Mononuclear cell (primary cell): ENCODE data around the gene KCNJ15. TPM values are rescaled to one million over a fixed set of nuclear protein-coding genes. Genes with fewer than 3 reads are reported as not detected.
"Not testable (repeated sequence)": the region's sequence is repeated elsewhere in the genome, so short reads cannot be mapped to it uniquely, and the experiment has no call there.

Experiments
- H3K27me3 ChIP-seq: 2 replicates; pipeline ENCODE4 v1.6.0; 2011; ENCODE audit warnings: low read length, control low read depth; ENCODE audit not compliant: insufficient read depth
- H3K4me1 ChIP-seq: 2 replicates; pipeline ENCODE4 v1.5.1; 2011; ENCODE audit warnings: mild to moderate bottlenecking, low read length, control low read depth; ENCODE audit not compliant: insufficient read depth
- H3K4me3 ChIP-seq: 2 replicates; pipeline ENCODE4 v1.5.1; 2011; ENCODE audit warnings: mild to moderate bottlenecking, low read length, moderate library complexity
- H3K9me3 ChIP-seq: 2 replicates; pipeline ENCODE4 v1.5.1; 2011; ENCODE audit warnings: low read depth, mild to moderate bottlenecking, control low read depth, low read length
- total RNA-seq: library from RNA; depleted of rRNA; stranded (reverse); fragments of >200 nt; gene quantifications from one replicate; pipeline ENCODE4 v1.2.3, GENCODE V29; 2012

The KCNJ15 gene
- total RNA-seq, 1 donor = 0.42 TPM

GRCh38 chr21:38236232-38236631 lies 20.6 kb upstream of the KCNJ15 start:
- H3K4me1 ChIP-seq = peaks cover 9% of the 10 kb centered on the region
- no peaks in the 10 kb centered on the region for H3K27me3 ChIP-seq
- H3K9me3 ChIP-seq = peaks cover 11% of the 10 kb centered on the region
- H3K4me3 ChIP-seq = no peak overlapping the region

GRCh38 chr21:38239672-38240071 lies 17.1 kb upstream of the KCNJ15 start:
- Histone ChIP-seq H3K4me3 (no peak overlapping the region), H3K27me3 (no peaks in the 10 kb centered on the region), H3K9me3 (no peaks in the 10 kb centered on the region), H3K4me1 (peaks cover 15% of the 10 kb centered on the region)

- H3K4me3 ChIP-seq = no peak overlapping the region
- H3K4me1 ChIP-seq = peaks cover 20% of the 10 kb centered on the region
- H3K27me3 ChIP-seq = no peaks in the 10 kb centered on the region
- H3K9me3 ChIP-seq = no peaks in the 10 kb centered on the region
Observed at GRCh38 chr21:38240129-38240528, 16.7 kb upstream of the KCNJ15 start.

- no peaks in the 10 kb centered on the region for H3K27me3 ChIP-seq
- peaks cover 30% of the 10 kb centered on the region for H3K4me1 ChIP-seq
- H3K9me3 ChIP-seq = no peaks in the 10 kb centered on the region
- H3K4me3 ChIP-seq = no peak overlapping the region
Observed at GRCh38 chr21:38241029-38241740, 15.6 kb upstream of the KCNJ15 start.

- Histone ChIP-seq H3K27me3 (no peaks in the 10 kb centered on the region), H3K4me1 (peaks cover 35% of the 10 kb centered on the region), H3K4me3 (no peak overlapping the region), H3K9me3 (no peaks in the 10 kb centered on the region)
Observed at GRCh38 chr21:38242061-38242460, 14.7 kb upstream of the KCNJ15 start.

GRCh38 chr21:38243732-38244406 lies 12.9 kb upstream of the KCNJ15 start:
- Histone ChIP-seq H3K4me3 (no peak overlapping the region), H3K4me1 (peaks cover 30% of the 10 kb centered on the region), H3K9me3 (no peaks in the 10 kb centered on the region), H3K27me3 (no peaks in the 10 kb centered on the region)

- peaks cover 30% of the 10 kb centered on the region for H3K4me1 ChIP-seq
- no peaks in the 10 kb centered on the region for H3K9me3 ChIP-seq
- no peak overlapping the region for H3K4me3 ChIP-seq
- H3K27me3 ChIP-seq = no peaks in the 10 kb centered on the region
Observed at GRCh38 chr21:38244407-38244787, 12.4 kb upstream of the KCNJ15 start.

- no peak overlapping the region for H3K4me3 ChIP-seq
- no peaks in the 10 kb centered on the region for H3K9me3 ChIP-seq
- H3K4me1 ChIP-seq = peaks cover 30% of the 10 kb centered on the region
- H3K27me3 ChIP-seq = no peaks in the 10 kb centered on the region
Observed at GRCh38 chr21:38244885-38245869, 11.6 kb upstream of the KCNJ15 start.

- H3K4me3 ChIP-seq = no peak overlapping the region
- no peaks in the 10 kb centered on the region for H3K27me3 ChIP-seq
- H3K9me3 ChIP-seq = no peaks in the 10 kb centered on the region
- peaks cover 30% of the 10 kb centered on the region for H3K4me1 ChIP-seq
Observed at GRCh38 chr21:38246511-38246910, 10.3 kb upstream of the KCNJ15 start.

GRCh38 chr21:38247054-38247453 lies 9.7 kb upstream of the KCNJ15 start:
- H3K4me3 ChIP-seq = not testable (repeated sequence)

GRCh38 chr21:38247738-38248510 lies 8.9 kb upstream of the KCNJ15 start:
- Histone ChIP-seq H3K27me3 (no peaks in the 10 kb centered on the region), H3K4me1 (peaks cover 30% of the 10 kb centered on the region), H3K9me3 (no peaks in the 10 kb centered on the region), H3K4me3 (no peak overlapping the region)

More at GRCh38 chr21:38247054-38247453, 9.7 kb upstream of the KCNJ15 start:
- peaks cover 30% of the 10 kb centered on the region for H3K4me1 ChIP-seq
- not testable (repeated sequence) for H3K27me3 ChIP-seq, H3K9me3 ChIP-seq

- no peaks in the 10 kb centered on the region for H3K27me3 ChIP-seq
- H3K4me3 ChIP-seq = no peak overlapping the region
- no peaks in the 10 kb centered on the region for H3K9me3 ChIP-seq
- H3K4me1 ChIP-seq = peaks cover 28% of the 10 kb centered on the region
Observed at GRCh38 chr21:38249256-38249655, 7.5 kb upstream of the KCNJ15 start.

- Histone ChIP-seq H3K4me1 (peaks cover 23% of the 10 kb centered on the region), H3K27me3 (no peaks in the 10 kb centered on the region), H3K9me3 (no peaks in the 10 kb centered on the region), H3K4me3 (no peak overlapping the region)
Observed at GRCh38 chr21:38249696-38250278, 7.0 kb upstream of the KCNJ15 start.

- peaks cover 22% of the 10 kb centered on the region for H3K4me1 ChIP-seq
- no peaks in the 10 kb centered on the region for H3K27me3 ChIP-seq
- no peaks in the 10 kb centered on the region for H3K9me3 ChIP-seq
- H3K4me3 ChIP-seq = no peak overlapping the region
Observed at GRCh38 chr21:38250991-38251418, 5.8 kb upstream of the KCNJ15 start.
